Stimulated activated CD8-positive, alpha-beta memory T cell treated with anti-CD3 and anti-CD28 coated beads, Interleukin-4, amount 100 ng/mL, for 24 hours (primary cell): ENCODE results near the gene ABCA13.

Experiments used
- DNase-seq: peaks from one replicate; pipeline ENCODE4 v3.0.0-alpha.2; 2020; ENCODE audit warnings: low read depth

Gene ABCA13

DNA sequence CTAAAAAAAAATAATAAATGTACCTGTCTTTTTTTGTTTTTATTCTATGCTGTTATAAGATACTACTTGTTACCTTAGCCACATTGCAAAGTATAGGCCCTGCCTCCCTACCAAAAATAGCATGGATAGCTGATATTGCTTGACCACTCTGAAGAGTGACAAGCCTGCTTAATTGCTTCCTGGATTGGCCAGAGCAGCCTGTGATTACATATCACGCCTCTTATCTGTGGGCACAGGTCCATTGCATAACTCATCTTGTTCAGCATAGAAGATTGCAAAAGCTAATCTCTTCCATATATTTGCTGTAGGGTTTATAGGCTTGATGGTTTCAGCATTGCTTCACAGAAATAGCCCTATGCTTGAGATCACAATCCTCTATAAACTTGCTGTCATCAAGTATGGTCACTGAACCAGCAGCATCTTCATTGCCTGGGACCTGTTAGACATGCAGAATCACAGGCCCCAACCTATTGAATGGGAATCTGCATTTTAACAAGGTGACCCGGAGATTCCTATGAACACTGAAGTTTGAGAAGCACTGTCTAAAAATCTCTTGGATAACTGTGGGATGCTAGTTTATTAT lies 472.3 kb downstream of the ABCA13 start:
- no peak for DNase-seq

DNA sequence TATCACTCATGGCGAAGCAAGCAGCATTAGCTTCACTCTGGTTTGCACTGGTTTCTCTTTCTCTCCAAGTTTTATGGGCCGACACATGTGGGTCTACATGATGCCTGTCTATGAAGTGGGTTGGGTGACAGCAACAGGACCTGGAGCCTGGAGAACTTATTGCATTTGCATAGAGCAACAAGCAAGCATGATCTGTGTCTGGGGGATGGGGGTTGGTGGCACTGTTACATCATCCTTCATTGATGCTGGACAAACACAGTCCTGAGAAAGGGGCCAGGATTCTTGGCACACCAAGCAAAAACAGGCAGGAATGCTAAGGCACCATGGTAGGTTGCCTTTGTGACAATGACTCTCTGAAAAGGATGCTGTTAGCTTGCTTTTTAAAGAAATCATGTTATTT lies 486.9 kb downstream of the ABCA13 start:
- no peak for DNase-seq

DNA sequence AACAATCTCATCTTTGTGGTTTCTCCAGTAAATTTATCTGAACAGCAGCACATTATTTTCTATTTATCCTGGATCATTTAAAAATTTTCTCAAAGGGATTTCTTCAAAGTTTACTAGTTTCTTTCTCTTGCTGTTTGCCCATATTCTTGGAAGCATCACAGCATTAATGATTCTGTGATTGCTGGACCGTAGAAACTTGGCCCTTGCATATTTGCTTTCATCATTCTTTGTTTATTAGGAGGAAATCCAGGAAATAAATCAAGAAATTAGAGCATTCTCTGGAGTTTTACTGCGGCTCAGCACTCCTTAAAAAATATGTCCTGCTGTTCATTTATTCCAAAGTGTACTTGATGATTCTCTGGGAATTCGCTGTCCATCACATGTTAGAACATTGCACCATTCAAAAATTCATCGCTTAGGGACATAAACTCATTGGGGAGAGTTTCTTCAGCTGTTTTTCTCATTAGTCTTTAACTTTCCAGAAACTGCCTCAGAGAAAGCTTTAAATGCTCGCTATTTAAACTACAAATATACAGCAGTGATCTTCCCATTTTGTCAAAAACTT lies 489.1 kb downstream of the ABCA13 start:
- no peak for DNase-seq

DNA sequence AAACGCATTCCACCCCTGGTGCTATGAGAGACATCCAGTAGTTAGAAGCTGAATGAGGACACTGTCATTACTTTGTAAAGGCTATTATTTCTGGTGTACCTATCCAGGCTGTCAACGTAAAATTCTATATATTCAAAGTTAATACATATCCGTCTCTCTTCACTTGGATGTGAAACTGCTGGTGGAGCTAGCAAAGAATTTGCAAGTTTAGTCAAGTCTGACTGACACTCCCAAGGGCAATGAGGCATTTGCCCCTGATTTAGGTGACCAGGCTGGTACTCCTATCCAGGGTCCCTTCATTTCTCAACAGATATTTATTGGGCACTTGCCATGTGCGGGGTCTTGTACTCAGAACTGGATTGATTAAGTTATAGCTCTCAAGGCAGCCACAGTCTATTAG lies 493.0 kb downstream of the ABCA13 start:
- DNase-seq: no peak

DNA sequence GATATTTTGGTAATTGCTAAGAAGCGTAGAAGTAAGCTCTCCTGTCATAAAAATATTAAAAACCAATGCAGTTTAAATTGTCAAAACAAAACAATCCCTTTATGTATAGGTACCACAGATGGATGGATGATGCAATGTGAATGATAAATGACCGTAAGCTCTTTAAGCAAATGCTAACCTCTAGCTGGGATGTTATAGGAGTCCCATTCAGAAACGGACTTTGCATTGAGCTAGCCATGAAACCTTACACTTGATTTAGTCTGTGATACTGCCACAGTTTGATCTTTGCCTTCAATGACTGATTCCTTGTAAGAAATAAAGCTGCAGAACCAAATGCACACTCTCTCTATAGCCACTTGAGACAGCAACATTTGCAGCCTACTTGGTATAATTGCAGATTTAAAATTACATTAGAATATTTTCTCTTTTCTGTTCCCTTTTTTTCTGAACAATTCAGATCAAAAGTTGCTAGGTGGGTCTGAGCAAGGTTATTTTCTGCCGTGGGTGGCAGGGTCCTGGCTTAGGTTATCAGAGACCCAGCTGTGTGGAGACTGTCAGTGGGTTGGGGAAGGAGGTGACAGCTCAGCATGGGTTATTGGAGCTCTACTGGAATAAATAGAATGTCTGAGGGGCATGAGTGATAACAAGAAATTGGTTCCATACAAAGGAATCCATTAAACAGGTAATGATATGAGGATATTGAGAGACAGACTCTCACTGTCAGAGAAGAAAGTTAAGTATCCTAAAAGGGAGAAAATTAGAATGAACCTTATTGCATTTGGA lies 494.3 kb downstream of the ABCA13 start:
- no peak for DNase-seq

DNA sequence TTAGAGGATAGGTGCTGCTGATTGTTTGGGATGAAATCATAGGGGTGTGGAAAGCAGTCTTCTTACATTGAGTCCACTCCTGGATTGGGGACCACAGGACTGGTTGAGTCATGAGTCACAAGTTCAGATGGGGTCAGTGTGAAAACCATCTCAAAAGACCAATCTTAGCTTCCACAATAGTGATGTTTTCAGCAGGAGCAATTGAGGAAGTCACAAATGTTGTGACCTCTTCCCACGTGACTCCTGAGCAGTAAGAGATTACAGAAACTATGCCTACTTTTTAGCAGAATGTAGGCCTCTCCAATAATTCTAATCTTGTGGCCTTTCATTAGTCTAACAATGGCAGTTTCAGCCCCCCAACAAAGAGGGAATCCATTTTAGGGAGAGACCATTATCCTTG lies 496.1 kb downstream of the ABCA13 start:
- no peak for DNase-seq

DNA sequence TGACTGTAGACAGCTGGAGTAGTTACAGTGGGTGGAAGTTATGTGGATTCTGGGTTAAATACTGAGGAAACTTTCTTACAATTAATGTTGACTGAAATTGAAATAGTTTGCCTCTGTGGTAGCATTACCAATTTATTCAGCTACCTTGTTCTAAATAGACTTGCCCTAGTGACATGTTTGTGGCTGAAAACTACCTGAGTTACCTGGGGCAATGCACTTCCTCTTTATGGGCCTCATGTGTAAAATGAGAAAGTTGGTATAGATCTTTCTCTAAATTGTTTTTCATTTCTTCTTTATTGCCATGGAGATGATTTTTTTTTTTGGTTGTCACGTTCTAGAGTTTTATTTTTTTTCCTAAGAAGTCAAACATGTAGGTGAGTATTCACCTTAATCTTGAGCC lies 500.4 kb downstream of the ABCA13 start:
- DNase-seq: no peak

DNA sequence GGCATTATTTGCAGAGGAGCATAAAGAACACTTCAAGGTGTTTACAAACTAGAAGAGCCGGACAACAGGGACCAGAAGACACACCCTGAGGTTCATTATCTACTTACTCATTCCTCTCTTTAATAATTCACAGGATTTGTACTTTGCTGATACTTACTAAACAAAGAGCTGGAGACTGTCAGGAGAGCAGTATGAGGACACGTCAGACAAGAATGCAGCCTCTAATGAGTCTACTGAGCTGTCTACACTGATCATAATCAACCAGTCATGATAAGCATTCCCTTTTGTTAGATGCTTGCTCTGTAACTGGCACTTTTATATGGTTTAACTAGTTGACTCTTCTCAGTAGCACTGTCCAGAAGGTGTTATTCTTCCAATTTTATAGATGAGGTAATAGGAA lies 509.7 kb downstream of the ABCA13 start:
- DNase-seq: no peak

DNA sequence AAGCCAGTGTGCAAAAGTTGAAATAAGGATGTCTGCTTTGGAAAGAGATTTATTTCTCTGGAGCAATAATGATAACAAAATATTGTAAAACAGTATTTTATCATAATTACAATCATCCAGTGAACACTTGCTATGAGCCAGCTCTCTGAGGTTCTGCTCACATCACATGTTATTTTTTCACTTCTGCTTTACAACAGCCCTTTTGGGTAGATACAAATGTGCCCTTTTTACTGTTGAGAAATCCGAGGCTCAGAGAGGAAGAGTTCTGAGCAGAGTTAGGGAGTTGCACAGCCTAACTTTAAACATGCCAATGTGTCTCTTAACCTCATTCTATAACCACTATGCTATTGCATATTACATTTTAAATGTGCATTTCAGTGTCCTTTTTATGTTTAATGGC lies 520.5 kb downstream of the ABCA13 start:
- DNase-seq: no peak
